ENCODE results near the gene ERBIN.
"Not testable (repeated sequence)": the region's sequence is repeated elsewhere in the genome, so short reads cannot be mapped to it uniquely, and the experiment has no call there.

The ERBIN gene

DNA sequence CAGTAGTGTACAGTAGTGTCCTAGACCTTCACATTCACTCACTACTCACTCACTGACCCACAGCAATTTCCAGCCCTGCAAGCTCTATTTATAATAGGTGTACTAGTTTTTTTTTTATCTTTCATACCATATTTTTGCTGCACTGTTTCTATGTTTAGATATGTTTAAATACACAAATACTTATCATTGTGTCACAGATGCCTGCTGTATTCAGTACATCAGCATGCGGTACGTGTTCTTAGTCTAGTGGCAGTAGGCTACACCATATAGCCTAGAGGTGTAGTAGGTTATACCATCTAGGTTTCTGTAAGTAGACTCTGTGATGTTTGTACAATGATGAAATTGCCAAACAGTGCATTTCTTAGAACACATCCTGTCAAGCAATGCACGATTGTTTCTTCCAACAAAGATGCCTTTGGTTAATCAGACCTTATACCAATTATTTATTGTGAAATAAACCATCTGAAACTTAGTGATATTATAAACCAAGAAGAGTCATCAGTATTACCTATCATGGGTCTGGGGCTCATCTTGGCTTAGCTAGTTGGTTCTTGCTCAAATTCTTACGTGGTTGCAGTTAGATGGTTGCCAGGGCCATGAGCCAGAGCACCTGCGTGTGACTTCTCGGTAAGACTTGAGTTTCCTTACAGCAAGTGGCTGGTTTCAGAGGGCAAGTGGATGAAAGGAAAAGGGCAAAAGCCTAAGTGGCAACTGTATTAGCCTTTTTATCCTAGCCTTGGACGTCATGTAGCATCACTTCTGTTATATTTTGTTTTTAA, 41.1 kb downstream of the ERBIN start:
- no peak for DNase-seq (ENCODE audit: low read depth)

DNA sequence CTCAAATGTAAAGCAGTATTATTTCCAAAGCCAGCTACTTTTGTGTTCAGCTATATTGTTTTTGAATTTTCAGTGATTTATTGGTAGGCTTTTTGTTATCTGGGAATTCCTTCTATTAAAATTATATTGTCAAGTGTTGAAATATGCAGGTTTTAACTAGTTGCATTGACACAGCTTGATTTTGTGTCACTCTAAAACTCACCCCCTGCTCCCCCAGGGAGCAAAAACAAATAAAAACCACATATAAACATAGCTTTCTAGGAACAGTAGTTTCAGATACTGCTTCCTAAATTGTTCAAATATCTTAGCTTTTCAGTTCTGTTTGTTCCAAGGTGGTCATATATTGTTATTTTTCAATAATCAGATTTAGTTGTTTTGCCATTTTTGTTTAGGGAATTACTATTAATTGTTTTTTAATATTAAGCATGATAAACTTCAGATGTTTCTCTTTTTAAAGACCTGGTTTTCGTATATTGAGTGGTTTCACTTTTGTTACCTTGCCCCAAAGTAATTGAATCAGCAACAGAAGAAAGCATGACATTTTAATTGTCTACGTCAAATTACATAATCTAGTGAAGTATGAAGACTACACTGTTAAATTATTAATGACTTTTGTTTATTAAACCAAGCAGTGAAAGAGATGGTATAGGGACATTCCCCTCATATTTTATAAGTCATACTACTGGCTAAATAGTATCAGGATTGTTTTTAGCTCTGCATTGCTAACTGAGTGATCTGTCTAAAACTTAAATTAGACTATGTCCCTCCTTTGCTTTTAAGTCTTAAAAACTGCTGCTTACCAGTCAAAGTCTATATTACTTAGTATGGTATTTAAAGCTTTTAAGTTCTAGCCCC, 43.4 kb downstream of the ERBIN start:
- DNase-seq (ENCODE audit: low read depth): no peak

DNA sequence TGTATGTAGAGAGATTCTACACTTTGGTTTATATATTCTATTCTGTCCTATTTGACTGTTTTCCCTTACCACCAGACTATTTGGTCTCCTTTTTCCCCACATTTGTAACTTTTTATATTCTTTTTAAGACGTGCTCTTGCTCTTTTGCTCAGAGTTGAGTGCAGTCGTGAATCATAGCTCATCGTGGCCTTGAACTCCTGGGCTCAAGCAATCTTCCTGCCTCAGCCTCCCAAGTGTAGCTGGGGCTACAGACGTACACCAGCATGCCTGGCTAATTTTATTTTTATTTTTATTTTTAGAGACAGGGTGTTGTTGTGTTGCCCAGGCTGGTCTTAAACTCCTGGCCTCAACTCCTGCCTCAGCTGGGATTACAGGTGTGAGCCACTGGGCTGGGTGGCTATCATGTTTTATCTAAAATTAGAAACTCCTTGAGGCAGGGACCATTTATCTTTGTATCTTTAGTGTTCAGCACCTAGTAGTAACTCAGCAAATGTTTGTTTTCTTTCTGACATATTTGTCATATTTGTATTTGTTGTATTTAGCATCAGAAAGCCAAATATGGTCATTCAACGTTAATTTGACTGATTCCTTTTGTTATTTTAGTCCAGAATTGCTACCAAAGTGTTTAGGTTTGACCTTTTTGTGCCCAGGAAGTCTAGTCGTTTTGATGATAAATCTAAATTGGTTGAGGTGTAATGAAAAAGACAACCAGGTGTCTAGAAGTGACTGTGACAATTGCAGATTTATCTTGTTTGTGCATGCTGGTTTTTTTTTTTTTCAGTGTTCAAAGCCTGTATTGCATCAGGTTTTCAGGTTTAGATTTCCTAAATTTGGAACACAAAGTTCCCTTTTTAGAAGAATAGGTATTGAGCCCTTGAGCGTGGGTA, 44.3 kb downstream of the ERBIN start:
- DNase-seq (ENCODE audit: low read depth): no peak

DNA sequence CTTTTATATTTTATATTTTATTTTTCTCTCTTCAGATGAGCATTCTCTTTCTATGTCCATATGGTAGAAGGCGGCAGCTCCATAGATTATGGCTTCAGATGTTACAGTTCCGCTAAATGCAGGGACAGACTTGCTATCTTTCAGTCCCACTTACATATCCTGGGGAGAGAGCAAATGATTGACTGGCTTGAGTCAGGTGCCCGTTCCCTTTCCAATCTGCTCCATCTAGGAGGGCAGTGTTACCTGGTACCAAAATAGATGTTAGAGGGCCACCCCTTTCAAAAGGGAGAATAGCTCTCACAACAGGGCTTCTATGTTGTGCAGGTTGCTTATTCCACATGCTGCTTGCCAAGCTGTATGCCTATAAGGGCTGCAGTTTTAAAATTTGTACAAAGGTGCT, 45.3 kb downstream of the ERBIN start:
- DNase-seq (ENCODE audit: low read depth): no peak

DNA sequence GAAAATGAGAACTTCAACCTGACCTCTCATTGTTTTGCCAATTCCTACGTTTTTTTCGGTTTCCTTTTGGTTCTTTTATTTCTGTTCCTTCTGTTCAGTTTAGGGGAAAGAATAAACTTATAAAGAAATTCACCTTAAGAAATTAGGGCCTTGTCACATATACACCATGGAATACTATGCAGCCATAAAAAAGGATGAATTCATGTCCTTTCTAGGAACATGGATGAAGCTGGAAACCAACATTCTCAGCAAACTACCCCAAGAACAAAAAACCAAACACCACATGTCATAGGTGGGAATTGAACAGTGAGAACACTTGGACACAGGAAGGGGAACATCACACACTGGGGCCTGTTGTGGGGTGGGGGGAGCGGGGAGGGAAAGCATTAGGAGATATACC, 46.5 kb downstream of the ERBIN start:
- not testable (repeated sequence) for DNase-seq (ENCODE audit: low read depth)

DNA sequence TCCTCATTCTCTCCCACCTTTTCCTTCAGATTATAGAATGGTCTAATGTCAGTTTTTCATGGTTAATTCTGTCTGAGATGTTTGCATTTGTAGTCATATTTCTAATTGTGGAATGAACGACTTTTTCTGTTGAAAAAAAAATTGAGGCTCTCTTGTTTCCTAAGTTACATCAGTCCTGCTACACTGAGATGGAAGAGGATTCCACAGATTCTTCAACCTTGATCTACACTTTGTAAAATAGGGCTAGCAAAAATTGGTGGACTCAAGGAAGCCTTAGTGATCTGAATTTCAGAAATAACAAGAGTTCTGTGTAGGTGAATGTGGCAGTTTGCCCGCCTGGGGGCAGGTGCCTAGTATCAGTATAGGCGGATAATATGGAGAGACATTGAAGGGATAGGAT, 51.9 kb downstream of the ERBIN start:
- DNase-seq (ENCODE audit: low read depth): no peak

DNA sequence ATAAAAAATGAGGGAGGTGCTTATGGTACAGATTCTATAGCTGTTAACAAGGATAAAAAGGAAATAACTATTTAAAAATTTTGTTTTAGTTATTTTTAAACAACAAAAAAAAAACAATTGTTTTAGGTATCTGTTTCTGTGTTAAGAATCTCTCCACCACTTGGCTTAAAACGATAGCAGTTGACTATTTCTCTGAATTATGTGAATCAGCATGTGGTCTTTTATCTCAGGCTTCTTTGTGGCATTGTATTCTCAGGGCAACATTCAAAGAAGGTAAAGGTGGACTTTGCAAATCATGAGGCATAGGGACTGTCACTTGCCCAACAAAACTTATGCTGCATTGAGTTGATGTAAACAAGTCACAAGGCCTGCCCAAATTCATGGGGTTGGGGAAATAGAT, 55.2 kb downstream of the ERBIN start:
- no peak for DNase-seq (ENCODE audit: low read depth)

DNA sequence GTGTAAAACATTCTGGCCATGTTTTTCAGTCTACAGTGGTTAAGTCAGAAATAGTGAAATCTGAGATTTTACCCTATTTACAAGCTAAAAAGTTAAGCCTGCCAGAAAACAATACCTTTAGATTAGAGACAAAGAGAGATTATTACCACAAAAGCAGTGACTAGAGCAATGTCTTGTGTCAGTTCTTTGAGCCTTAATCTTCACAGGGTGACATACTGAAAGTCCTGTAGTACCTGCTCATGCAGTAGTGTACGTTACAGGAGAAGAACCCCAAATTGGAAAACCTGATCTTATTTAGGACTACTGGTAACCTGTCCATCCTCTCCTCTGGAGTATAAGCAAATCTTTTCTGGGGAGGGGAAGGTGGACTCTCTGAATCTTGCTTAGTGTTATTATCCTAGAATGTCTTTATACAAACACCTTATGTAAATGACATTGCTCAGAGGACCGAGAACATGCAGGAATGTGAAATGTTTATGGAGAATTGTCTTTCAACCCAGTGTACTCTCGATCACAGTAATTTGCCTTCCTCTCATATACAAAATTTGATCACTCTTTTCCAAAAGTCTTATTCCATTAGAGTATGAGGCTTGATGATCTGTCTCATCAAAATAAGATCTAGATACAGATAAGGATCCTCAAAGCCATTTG, 55.7 kb downstream of the ERBIN start:
- DNase-seq (ENCODE audit: low read depth): no peak

DNA sequence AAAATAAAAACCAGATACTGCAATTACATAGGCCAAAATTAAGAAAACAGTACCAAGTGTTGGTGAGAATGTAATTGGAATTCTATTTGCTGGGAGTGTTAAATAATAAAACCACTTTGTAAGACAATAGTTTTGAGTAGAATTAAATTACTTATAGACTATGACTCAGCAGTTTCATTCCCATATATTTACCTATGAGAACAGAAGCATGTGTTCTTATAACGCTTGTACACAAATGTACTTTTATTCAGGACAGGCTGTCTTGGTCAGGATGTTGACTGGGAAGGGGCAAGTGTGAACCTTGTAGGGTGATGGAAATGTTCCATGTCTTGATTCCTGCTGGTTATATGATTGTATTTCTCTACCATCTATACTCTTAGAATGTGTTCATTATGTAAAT, 56.3 kb downstream of the ERBIN start:
- no peak for DNase-seq (ENCODE audit: low read depth)

DNA sequence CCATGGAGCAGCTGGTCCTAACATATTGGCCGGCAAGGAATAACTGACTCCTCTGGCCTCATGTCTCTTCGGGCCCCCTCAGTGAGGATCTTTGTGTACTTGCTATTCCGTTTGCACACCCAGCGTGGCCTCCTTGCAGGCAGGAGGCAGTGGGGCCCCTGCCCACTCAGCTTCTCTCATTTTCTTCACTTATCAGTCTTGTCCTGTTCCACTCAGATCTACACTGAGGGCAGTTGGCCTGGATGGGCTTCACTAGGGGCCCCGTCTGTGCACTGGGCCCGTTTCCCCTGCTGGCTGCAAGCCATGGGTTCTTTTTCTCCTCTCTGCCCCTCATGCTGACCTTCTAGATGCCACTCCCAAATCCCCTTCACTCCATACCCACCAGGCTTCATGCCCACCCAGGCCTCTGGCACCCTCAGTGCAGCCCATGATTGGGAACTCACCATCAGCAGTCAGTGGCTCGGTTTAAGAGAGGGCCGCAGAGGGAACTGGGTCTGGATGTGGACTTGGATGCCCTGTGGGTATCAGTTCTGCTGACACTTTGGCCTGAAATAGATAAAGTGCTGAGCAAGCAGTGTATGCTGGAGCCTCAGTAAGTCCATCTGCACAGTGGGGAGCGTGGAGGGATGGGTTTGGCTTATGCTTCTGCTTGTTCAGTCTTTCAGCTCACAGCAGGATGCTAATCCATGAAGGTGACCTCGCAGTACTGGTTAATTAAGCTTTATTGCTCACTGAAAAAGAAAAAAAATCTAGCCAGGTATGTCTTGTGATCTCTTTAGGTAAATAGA, 57.9 kb downstream of the ERBIN start:
- DNase-seq (ENCODE audit: low read depth): no peak

DNA sequence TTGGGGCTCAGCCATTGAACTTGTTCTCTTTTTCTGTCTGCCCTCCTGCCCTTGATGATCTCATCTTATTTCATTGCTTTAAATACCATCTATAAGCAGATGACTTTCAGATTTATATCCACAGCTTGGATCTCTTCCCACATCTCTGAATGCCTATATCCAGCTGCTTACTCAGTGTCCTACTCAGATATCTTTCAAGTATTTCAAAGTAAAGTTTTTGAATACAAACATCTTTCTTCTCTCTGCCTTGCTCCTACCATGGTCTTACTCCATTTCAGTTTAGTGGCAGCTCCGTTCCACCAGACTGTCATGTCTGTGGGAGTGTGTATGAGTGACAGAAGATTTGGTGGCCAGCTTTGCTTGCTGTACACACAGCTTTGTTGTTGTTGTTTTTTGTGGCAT, 59.7 kb downstream of the ERBIN start:
- peak; percentile 36 for DNase-seq (ENCODE audit: low read depth)

DNA sequence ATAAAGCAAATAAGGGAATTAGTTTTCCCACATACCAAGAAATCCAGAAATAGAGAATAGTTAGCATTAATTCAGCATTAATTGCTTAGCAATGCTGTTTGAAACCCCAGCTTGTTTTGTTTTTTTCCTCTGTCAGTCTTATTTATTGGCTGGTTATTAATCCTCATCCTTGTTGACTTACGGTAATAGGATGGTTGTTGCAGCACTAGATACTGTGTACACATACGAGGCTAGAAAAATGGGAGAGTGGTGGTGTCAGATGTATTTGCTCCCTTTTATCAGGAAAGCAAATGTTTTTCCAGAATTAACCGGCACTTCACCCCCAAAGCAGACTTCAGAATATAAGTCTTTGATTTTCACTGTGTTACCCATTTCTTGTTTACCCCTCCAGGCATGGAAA, 60.4 kb downstream of the ERBIN start:
- no peak for DNase-seq (ENCODE audit: low read depth)

DNA sequence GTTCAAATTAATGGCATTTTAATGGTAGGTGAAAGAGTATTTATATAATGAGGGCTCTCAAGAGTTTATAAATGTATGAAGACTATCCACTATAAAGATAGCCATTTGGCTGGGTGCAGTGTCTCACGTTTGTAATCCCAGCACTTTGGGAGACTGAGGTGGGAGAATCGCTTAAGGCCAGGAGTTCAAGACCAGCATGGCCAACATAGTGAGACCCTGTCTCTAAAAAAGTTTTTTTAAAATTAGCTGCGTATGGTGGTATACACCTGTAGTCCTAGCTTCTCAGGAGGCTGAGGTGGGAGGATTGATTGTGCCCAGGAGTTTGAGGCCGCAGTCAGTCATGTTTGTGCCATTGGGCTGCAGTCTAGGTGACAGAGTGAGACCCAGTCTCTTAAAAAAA, 61.6 kb downstream of the ERBIN start:
- DNase-seq (ENCODE audit: low read depth): no peak

DNA sequence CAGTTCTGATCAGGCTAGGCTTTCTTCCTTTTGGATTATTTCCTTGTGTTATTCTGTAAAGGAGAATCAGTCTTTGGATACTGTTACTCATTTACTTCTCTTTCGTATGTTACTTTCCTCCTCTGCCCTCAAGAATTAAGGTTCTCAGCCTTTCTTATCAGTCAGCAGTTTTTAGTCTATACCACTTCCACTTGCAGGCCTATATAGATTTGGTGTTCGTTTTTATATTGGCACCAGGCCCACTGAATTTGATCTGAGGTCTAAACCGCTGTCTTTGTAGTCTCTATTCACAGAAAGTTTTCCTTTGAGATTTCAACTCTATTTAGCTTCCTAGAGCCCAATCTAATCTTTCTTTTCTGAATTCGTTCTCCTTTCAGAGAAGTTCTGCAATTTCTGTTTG, 62.8 kb downstream of the ERBIN start:
- DNase-seq (ENCODE audit: low read depth): no peak

DNA sequence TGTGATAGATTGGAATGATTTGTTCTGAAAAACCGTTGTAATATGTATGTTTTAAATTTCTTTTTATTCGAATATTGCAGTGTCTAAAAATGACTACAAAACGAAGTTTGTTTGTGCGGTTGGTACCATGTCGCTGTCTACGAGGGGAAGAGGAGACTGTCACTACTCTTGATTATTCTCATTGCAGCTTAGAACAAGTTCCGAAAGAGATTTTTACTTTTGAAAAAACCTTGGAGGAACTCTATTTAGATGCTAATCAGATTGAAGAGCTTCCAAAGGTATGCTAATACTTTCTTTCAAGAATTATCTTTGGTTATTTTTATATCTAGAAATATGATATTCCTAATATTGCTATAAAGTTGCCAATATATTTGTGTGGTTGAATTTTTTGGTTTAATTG, 66.3 kb downstream of the ERBIN start:
- no peak for DNase-seq (ENCODE audit: low read depth)

DNA sequence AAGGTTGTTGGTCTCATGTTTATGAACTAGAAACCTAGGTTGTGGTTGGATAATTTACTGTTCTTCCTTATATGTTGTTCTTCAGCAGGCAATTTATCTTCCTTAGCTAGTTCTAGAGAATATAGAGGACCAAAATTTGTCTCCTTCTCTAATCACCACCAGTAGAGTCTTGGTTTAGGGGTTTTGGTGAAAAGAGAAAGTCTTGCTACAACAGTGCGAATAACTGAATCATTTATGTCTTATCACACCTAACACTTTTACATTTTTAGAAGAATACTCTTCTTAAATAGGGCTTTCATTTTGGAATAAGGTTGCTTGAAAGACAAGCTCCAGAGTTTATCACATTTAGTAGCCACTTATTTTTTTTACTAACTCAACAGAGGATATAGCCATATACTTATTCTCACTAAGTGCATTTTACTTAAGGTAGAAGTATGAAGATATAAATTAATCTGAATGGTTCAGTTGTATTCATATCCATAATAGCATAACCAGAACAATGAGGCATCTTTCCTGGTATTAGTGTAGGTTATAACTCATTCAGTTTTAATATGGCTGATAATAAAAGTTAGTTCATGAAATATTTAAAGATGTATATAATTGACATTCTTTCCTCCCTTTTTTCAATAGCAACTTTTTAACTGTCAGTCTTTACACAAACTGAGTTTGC, 67.9 kb downstream of the ERBIN start:
- no peak for DNase-seq (ENCODE audit: low read depth)

DNA sequence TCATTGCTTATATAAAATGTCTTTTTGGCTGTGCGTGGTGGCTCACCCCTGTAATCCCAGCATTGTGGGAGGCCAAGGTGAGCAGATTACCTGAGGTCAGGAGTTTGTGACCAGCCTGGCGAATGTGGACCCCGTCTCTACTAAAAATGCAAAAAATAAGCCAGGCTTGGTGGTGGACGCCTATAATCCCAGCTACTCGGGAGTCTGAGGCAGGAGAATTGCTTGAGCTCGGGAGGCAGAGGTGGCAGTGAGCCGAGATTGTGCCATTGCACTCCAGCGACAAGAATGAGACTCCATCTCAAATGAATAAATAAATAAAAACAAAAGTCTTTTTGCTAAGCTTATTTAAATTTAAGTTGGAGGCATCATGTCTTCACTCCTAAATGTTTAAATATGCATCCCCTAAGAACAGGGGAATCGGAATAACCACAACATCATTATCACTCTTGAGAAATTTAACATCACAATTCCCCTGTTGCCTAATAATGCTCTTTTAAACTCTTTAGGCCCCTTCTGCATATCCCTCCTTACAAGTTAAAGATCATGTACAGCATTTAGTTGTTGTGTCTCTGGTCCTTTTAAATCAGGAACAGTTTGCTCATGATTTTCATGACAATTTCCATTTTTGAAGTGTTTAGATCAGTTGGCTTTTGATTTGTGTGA, 72.8 kb downstream of the ERBIN start:
- no peak for DNase-seq (ENCODE audit: low read depth)

DNA sequence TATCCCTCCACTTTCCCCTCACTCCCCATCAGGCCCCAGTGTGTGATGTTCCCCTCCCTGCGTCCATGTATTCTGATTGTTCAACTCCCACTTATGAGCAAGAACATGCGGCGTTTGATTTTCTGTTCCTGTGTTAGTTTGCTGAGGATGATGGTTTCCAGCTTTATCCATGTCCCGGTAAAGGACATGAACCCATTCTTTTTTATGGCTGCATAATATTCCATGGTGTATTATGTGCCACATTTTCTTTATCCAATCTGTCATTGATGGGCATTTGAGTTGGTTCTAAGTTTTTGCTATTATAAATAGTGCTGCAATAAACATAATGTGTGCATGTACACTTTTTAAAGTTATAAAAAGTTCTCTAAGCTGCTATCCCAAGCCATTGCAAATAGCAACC, 75.6 kb downstream of the ERBIN start:
- DNase-seq (ENCODE audit: low read depth): no peak

DNA sequence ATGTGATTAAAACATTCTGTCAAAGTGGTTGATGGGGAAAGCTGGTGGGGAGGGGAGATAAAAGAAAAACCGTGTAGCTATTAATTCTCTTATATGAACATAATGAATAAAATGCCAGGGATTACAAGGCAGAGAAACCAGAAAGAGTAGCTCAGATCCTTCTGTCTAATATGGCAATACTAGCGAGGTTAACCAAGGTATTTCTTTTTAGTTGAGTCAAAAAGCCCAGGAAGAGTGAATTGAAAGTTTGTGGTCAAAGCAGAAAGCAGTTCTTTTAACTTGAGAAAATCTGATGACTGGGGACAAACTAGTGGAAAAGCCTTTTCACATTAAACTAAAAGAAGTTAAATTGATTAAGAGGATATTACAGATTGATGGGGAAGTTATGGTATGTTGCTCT, 76.0 kb downstream of the ERBIN start:
- no peak for DNase-seq (ENCODE audit: low read depth)

DNA sequence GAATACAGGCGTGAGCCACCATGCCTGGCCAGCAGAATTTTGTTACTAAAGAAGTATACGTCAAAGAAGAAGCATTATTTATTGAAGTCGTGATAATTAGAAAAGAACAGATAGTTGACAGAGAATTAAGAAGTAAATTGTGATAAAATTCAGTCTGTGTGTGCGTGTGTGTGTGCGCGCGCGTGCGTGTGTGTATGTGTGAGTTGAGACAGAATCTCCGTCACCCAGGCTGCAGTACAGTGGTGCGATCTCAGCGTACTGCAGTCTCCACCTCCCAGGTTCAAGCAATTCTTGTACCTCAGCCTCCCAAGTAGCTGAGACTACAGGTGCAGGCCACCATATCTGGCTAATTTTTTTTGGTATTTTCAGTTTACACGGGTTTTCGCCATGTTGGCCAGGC, 77.8 kb downstream of the ERBIN start:
- DNase-seq (ENCODE audit: low read depth): no peak

Data from non-pigmented ciliary epithelial cell (primary cell).